Lung (tissue), 12 donors: ENCODE results near the gene C5orf63. TPM values are rescaled to one million over a fixed set of nuclear protein-coding genes. Genes with fewer than 3 reads are reported as not detected.

Experiments used
- ATAC-seq: fragments of 200-7000 bp; cut with Tn5 transposase; one replicate; pipeline ENCODE4 v1.9.1; 2020; ENCODE audit warnings: moderate number of reproducible peaks; ENCODE audit not compliant: insufficient read depth, low FRiP score
- DNase-seq, 3 donors: peaks; one replicate each; pipeline ENCODE4 v3.0.0-alpha.2; 2013 to 2017
- H3K27ac ChIP-seq, 2 donors: one replicate each; pipeline ENCODE4 v1.5.1; 2013; ENCODE audit warnings: mild to moderate bottlenecking in 2 of 2, moderate library complexity in 2 of 2, control low read depth in 1 of 2, inconsistent platforms in 1 of 2, low read depth in 1 of 2, low read length in 1 of 2
- H3K27me3 ChIP-seq, 3 donors: one replicate each; pipeline ENCODE4 v1.5.1; 2013; ENCODE audit warnings: low read length in 2 of 3; ENCODE audit not compliant: control insufficient read depth in 3 of 3, insufficient read depth in 3 of 3
- H3K36me3 ChIP-seq, 4 donors: one replicate each; pipeline ENCODE4 v1.5.1; 2013; ENCODE audit warnings: low read length in 4 of 4, mild to moderate bottlenecking in 1 of 4, moderate library complexity in 1 of 4; ENCODE audit not compliant: control insufficient read depth in 4 of 4, insufficient read depth in 4 of 4
- H3K4me1 ChIP-seq, 5 donors: one replicate each; pipeline ENCODE4 v1.5.1; 2013; ENCODE audit warnings: low read length in 5 of 5, mild to moderate bottlenecking in 2 of 5, moderate library complexity in 1 of 5; ENCODE audit not compliant: control insufficient read depth in 5 of 5, insufficient read depth in 5 of 5
- H3K4me3 ChIP-seq: one replicate; pipeline ENCODE4 v1.5.1; 2013; ENCODE audit warnings: mild to moderate bottlenecking, control low read depth, moderate library complexity
- H3K9ac ChIP-seq, 2 donors: one replicate each; pipeline ENCODE4 v1.5.1; 2013; ENCODE audit warnings: low read length in 2 of 2, control low read depth in 1 of 2; ENCODE audit not compliant: insufficient read depth in 1 of 2
- H3K9me3 ChIP-seq, 4 donors: one replicate each; pipeline ENCODE4 v1.5.1; 2013; ENCODE audit warnings: low read length in 3 of 4, mild to moderate bottlenecking in 1 of 4, moderate library complexity in 1 of 4; ENCODE audit not compliant: control insufficient read depth in 4 of 4, insufficient read depth in 3 of 4
- WGBS, 2 donors: extraction: QIAGEN DNeasy Blood & Tissue Kit; methylation state at CpG; one replicate each; pipeline ENCODE4 v1.1.7; 2013; 5-methylcytosine and 5-hydroxymethylcytosine counted together
- polyA plus RNA-seq, 2 donors: library from polyadenylated mRNA; stranded (reverse); fragments of 200-250 nt; gene quantifications; one replicate each; pipeline ENCODE4 v1.2.1, GENCODE V29; 2013
- total RNA-seq, 2 donors: library from RNA; depleted of rRNA in 1 of 2; stranded (reverse); fragments of >200 nt in 1 of 2; gene quantifications; one replicate each; pipeline ENCODE4 v1.2.1, GENCODE V29; 2014 to 2021
- TF ChIP-seq, protein P1 (sequence below): IDR thresholded peaks from 2 replicates; pipeline ENCODE4 v1.5.1; 2012; ENCODE audit warnings: mild to moderate bottlenecking; ENCODE audit errors: control extremely low read depth, extremely low read depth
- donor health status: control.
- donor health status: control.
- donor health status: Bipolar disorder and iron deficiency.
- donor health status: healthy.
- donor health status: DM: yes; HTN: yes; CAD: no.

Gene C5orf63
- total and polyA plus RNA-seq, 4 donors: 2.7 to 9.6 (median 5.8) TPM

DNA sequence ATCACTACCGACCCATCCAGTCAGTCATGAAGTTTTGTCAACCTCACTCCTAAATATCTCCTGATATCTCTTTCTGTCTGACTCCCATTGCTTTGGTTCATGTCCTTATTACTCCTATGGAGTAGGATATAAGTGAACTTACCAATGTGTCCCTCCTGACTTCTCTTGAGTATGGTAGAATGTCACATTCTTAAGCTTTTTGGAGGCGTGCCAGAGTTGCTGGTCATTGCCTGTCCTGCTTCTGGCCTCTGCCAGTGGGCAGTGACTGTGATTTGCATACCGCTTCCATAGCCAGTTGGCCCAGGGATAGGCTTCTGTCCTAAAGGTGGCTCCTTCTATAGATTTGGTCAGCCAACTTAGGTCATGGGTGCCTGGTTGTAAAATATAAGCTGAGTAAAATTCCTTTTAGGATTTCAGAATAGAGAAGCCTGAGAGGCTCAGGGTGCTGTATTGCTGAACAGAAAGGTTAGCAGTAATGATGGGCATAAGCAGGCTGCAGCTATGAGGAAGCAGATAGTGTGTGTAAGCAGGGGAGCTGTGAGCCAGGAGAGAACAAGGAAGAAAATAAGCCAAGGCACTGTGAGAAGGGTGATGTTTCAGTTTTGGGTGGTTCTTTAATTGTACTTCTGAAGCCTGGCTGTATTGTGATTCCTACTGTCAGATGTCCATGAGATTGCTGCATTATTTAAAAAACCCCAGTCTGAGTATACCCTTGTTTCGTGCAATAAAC, 26.8 kb downstream of the C5orf63 start:
- peaks cover 0 to under 1% (median 0%) of the 10 kb centered on the region in 5 donors for H3K4me1 ChIP-seq
- H3K9ac ChIP-seq: no peak overlapping the region
- no peaks in the 10 kb centered on the region for H3K36me3 ChIP-seq
- H3K27ac ChIP-seq: no peak overlapping the region
- 95% methylated on average over 4 of the region's 4 CpGs for WGBS, 2 donors
- H3K4me3 ChIP-seq: no peak overlapping the region
- ATAC-seq: no peak
- TF ChIP-seq, protein P1, sequence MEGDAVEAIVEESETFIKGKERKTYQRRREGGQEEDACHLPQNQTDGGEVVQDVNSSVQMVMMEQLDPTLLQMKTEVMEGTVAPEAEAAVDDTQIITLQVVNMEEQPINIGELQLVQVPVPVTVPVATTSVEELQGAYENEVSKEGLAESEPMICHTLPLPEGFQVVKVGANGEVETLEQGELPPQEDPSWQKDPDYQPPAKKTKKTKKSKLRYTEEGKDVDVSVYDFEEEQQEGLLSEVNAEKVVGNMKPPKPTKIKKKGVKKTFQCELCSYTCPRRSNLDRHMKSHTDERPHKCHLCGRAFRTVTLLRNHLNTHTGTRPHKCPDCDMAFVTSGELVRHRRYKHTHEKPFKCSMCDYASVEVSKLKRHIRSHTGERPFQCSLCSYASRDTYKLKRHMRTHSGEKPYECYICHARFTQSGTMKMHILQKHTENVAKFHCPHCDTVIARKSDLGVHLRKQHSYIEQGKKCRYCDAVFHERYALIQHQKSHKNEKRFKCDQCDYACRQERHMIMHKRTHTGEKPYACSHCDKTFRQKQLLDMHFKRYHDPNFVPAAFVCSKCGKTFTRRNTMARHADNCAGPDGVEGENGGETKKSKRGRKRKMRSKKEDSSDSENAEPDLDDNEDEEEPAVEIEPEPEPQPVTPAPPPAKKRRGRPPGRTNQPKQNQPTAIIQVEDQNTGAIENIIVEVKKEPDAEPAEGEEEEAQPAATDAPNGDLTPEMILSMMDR: no peak
- no peak for DNase-seq
- no peaks in the 10 kb centered on the region for H3K27me3 ChIP-seq
- no peaks in the 10 kb centered on the region for H3K9me3 ChIP-seq

DNA sequence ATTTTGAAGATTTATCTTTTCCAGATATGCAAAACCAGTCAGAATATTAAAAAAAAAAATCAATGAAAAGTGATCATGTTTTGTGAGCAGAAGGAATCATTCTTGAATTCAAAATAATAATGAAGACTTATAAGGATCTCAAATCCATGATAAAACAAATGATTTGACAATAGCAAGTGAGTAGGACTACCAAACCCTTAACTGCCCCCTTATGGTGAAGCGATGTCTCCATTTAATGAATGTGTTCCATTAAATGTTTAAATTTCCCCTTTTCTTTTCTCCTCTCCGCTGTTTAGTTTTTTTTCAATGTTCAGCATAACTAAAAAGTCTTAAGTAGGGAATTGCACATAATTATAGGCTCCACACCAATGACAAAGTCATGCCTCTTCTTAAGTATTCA, 30.7 kb downstream of the C5orf63 start:
- TF ChIP-seq, protein P1: no peak
- DNase-seq (no peak), ATAC-seq (no peak)
- no peaks in the 10 kb centered on the region for H3K27me3 ChIP-seq
- H3K9me3 ChIP-seq: no peaks in the 10 kb centered on the region
- H3K36me3 ChIP-seq: no peaks in the 10 kb centered on the region
- H3K9ac ChIP-seq: no peak overlapping the region
- H3K4me1 ChIP-seq: peaks cover 0 to 11% (median 0%) of the 10 kb centered on the region in 5 donors
- no peak overlapping the region for H3K4me3 ChIP-seq
- no peak overlapping the region for H3K27ac ChIP-seq
- 87 to 93% methylated on average over 2 of the region's 2 CpGs for WGBS, 2 donors

DNA sequence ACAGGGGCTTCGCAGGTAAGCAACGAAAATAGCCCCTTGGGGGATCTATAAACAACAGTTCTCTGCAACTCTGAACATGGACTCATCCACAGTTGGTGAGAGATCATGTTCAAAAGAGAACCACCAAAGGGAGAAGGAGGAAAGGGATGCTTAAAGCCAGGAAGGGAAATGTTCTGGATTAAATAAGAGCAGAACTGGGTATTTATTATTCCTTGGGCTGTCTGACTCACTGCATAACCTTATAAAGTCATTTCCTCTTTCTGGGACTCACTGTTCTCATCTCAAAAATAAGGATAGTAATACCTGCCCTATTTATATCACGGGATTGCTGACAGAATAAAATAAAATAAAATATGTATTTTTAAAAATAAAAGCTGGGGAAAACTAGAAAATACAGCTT, 31.7 kb downstream of the C5orf63 start:
- ATAC-seq (no peak), DNase-seq (no peak)
- 85 to 89% methylated on average over 3 of the region's 3 CpGs for WGBS, 2 donors
- H3K27ac ChIP-seq: peak overlapping the region in 1 of 2 donors; percentile 57
- TF ChIP-seq, protein P1: no peak
- H3K36me3 ChIP-seq: no peaks in the 10 kb centered on the region
- no peak overlapping the region for H3K4me3 ChIP-seq
- H3K4me1 ChIP-seq: peaks cover 0 to 11% (median 0%) of the 10 kb centered on the region in 5 donors
- no peaks in the 10 kb centered on the region for H3K27me3 ChIP-seq
- H3K9ac ChIP-seq: no peak overlapping the region
- no peaks in the 10 kb centered on the region for H3K9me3 ChIP-seq
